GM18873 (cell line): ENCODE results near the gene CMKLR1.

Experiments used
- ATAC-seq: cut with Tn5 transposase; IDR thresholded peaks from one replicate; pipeline ENCODE4 v1.9.1; 2021; ENCODE audit warnings: mild to moderate bottlenecking, moderate library complexity, moderate number of reproducible peaks; ENCODE audit not compliant: unreplicated experiment, low FRiP score

CMKLR1 gene, protein sequence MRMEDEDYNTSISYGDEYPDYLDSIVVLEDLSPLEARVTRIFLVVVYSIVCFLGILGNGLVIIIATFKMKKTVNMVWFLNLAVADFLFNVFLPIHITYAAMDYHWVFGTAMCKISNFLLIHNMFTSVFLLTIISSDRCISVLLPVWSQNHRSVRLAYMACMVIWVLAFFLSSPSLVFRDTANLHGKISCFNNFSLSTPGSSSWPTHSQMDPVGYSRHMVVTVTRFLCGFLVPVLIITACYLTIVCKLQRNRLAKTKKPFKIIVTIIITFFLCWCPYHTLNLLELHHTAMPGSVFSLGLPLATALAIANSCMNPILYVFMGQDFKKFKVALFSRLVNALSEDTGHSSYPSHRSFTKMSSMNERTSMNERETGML

DNA sequence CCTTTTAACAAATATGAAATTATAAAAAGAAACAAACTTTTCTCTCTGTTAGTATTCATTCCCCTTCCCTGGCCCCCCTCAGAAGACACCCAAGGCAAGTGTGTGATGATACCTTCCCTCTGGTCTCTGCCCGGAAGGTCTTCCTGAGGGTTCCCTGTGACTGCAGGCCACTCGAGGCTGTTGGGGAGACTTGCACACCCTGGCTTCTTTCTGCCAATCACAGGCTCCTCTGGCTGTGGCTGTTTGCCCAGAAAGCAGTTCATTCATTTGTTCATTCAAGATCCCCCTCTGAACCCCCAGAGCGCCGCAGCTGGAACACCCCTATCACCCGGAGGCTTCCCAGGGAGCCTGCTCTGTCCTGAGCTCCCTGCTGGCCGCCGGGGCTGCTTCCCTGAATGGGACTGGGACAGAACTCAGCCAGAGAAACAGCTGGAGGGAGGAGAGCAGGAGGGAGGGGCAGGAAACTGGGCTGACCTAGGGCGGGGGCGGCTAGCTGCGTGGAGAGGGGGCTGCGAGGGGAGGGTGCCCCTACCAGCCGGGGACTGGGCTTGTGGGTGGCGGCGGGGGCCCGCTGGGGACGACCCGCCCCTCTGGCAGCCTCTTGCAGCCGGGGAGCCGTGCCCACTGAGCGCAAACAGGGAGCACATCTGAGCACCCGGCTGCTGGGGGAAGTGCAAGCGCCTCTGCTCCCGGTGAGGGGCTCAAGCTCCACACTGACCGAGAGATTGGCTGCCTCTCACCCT, at the start of gene CMKLR1:
CMKLR1 (minus strand) TSS at position 397 of the 743 bp plus-strand sequence. CDS start 45,720 bp downstream, outside the sequence.
- ATAC-seq = no peak

DNA sequence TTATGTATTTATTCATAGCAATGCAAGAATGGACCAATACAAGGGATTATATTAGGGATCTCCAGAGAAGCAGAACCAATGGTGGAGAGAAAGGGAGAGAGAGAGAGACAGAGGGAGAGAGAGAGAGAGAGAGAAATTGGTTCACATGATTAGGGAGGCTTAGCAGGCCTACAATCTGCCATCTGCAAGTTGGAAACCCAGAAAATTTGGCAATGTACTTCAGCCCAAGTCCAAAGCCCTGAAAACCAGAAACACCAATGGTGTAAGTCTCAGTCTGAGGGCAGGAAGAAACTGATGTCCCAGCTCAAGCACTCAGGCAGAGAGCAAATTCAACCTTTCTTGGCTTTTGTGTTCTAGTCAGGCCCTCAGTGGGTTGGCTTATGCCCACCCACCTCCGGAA, 48.7 kb upstream of the CMKLR1 start:
- ATAC-seq = no peak

DNA sequence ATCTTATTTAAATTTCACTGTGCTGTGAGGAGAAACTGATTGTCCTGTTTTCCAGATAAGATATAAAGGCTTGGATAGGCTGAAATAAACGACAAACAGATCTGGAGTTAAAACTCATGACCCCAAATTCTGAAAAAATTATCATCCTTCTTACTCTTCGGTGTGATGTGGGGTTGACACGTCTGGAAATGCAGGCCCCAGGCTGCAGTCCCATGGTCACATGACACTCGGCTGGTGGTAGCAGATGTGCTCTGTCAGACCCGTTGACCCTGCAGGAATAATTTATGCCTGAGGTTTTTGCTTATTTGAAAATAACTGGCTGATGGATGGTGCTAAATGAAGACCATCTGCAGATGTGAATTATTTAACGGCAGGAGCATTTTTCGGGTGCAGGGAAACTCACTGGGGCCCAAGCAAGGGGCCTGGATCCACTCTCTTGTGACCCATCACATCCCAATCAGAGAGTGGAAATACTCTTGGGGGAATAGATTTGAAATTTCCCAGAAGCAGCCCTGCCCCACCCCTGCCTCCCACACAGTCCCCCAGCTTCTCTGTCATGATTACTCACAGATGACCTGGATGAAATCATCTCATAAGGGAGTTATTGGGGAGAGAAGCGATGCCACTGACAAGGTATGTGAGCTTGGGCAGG, 47.7 kb upstream of the CMKLR1 start:
- no peak for ATAC-seq

DNA sequence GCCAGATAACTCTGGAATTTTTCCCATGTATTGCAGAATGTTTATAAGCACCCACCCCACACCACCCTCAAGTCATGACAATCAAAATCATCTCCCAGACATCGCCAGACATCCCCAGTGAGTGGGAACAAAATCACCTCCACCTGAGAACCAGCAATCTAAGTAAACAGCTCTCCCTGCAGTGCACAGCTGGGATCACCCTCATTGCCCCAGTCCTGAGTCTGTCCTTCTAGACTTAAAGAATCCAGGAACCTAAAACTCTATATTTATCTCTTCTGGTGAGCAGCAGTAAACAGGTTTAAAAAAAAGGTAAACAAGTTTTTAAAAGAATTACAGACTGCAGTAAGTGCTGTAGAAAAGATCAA, 43.3 kb upstream of the CMKLR1 start:
- ATAC-seq = no peak

DNA sequence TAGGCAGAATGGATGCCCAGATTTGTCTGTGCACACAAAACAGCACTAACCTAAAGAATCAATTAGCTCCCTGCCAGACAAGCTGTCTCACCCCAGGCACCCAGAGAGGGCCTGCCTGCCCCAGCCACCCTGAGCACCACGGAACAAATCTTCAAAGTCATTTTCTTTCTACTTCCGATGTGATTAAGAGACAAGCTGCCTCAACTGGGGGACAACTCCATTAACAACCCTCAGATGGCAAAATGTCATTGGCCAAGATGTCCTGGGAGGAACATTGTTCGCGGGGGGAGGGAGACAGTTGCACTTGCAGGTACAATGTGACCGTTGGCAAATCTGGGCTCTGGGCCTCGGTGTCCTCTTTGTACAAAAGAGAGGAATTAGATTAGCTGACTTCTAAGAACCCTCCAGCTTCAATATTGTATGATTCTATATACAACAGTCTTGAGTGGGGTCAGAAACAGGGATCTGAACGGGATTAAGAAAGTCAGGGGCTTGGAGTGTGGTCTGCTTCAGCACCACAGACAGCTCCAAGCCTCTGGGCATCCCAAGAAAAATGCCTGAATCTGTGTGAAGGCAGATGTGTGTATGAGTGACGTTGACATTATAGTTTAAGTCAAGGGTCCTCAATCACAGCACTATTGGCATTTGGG, 42.8 kb upstream of the CMKLR1 start:
- no peak for ATAC-seq

DNA sequence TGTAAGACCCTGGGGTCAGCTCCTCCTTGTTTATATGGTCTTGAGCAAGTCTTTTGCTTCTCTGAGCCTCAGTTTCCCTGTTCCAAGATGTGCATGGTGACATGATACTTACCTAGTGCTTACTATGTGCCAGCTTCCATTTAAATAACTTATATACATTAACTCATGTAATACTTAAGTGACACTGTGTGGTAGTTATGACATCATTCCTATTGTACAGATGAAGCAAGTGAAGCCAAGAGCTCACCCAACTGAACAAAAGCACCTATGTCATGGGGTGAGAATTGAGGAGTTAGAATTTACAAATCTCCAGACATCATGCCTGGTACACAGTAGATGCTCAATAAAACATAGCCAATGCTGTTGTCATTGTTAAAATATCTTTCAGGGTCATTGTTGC, 41.3 kb upstream of the CMKLR1 start:
- no peak for ATAC-seq

DNA sequence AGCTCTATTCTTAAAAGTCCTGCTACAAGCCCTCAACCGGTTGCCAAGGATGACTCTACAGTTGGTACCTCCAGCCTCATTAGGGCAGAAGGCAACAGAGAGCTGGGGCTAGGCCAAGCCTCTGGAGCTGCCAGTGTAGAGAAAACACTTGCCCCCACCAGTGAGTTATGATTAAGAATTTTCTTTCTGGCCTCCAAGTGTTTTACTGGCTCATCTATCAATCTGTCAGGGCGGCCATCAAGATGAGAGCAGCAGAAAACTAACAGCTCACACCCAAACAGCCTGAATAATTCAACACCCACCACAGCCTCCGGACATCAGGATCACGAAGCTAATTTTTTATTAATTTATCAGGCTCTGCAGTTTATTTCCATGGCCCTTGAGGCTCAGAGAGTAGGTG, 40.7 kb upstream of the CMKLR1 start:
- ATAC-seq = no peak

DNA sequence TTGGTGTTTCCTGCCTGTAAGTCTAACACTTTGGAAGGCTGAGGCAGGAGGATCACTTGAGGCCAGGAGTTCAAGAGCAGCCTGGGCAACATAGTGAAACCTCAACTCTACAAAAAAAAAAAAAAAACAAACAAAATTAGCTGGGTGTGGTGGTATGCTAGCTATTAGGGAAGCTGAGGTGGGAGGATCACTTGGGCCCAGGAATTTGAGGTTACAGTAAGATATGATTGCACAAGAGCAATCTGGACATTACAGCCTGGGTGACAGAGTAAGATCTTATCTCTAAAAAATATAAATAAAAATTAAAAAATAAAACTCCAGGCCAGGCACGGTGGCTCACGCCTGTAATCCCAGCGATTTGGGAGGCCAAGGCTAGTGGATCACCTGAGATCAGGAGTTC, 39.8 kb upstream of the CMKLR1 start:
- ATAC-seq = no peak

DNA sequence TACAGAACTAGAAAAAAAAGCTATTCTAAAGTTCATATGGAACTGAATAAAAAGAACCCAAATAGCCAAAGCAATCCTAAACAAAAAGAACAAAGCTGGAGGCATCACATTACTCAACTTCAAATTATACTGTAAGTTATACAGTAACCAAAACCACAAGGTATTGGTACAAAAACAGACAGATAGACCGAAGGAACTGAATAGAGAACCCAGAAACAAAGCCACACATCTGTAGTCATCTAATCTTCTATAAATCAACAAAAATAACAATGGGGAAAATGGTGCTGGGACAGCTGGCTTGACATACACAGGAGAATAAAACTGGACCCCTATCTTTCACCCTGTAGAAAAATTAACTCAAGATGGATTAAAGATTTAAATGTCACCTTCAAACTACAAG, 38.1 kb upstream of the CMKLR1 start:
- no peak for ATAC-seq

DNA sequence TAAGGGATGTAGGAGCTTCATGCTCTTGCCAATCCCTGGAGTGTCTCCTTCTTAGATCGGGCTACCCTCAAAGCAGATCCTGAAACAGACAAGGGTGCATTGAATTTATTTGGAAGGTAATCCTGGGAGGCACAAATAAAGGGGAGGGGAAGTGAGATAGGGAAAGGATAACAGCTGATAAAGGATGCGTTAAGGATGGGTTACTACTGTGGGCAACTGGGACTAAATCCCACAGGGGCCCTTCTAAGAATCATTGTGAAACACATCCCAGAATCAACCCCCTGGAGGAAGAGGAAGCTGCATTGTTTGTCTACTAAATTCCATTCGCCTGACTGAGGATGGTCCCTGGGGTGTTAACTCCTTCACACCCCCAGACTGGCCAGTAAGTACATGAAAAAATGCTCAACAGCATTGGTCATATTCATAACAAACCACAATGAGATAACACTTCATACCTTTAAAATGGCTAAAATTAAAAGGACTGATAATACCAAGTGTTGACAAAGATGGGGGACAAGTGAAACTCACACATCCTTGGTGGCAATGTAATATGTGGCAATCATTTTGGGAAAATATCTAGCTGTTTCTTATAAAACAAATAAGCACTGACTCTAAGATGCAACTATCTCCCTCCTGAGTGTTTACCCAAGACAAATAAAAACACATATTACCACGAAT, 37.0 kb upstream of the CMKLR1 start:
- ATAC-seq = no peak

DNA sequence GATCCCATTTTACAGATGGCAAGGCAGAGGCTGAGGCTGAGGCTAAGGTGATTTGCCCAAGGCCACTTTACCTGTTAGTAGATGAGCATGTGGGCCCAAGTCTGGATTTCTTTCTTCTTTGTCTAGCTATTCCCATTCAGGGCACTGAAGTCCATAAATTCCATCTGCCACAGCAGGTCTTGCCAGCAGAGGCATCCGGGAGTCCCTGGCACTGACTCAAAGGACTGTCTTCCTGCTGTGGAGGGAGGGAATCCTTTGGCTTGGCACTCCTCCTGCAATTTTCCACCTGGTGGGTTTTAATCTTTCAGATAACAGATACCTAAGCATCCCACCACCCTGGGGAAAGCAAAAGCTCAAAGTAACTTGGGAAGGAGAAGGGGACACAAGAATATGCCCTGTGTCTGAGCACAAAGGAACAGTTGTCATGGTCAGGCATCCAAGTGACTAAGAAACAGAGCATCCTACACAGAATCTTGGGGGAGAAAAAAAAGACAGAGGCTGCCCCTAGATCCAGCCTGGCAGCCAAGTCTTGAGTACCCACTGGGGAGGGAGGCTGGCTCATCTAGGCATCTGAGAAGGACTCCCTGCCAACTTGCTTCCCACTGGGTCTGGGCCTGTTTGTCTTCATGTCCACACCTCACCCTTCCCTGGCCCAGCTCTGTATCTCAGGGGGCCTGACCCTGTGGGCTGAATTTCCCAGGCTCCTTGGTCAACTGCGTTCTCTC, 35.6 kb upstream of the CMKLR1 start:
- ATAC-seq = no peak

DNA sequence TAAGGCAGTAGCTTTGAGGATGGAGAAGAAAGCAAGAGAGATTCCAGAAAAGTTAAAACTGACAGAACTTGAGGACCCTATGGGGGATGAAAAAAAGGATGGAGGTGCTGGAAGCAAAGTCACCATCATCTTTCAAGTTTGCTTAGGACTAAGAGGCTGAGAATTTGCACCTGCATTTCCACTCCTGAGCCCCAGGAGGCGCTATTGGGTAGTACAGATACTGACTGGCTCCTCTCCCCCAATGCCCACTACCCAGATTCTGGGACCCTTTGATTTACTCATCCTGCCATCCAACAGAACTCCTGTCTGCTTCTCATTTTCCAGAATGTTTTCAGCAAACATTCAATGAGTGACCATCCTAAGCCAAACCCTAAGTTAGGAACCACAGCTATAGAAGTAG, 34.0 kb upstream of the CMKLR1 start:
- no peak for ATAC-seq

DNA sequence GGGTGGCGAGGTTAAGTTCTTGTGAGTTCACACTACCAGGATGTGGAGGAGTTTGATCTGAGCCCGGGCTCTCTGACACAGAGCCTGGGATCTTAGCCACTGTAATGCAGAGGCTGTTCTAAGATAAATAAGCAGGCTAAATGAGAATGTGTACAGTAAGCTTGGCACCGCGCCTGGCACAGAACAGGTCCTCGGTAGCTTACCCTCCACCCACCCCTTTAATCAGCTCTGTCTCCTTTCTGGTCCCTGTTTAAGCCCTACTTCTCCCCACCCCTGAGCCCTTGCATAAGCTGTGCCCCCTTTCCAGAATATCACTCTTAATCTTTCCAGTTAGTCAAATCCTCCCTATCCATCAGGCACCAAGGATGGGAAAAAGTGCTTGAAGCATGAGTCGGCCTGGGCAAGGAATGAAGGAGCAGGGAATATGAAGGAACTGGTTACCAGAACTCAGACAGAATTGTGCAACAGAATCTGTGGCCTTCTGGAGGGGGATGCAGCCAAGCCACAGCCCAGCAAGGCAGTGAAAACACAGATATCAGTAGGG, 32.8 kb upstream of the CMKLR1 start:
- ATAC-seq = no peak

DNA sequence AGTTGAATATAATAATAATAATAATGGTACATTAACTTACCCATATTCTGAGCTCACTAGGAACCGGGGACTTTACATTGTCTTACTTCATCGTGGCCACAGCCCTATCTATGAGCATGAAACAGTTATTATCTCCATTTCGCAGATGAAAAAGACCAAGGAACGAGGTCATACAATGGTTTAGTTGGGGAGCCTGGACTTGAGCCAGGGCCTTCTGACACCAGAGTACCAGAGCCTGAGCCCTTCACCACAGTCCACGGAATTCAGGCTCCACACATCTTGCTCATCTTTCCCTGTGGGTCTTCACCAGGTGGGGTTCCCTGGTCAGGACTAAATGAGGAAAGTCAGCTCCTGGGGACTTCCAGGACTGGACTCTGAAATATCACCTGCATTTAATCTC, 31.3 kb upstream of the CMKLR1 start:
- ATAC-seq = no peak

DNA sequence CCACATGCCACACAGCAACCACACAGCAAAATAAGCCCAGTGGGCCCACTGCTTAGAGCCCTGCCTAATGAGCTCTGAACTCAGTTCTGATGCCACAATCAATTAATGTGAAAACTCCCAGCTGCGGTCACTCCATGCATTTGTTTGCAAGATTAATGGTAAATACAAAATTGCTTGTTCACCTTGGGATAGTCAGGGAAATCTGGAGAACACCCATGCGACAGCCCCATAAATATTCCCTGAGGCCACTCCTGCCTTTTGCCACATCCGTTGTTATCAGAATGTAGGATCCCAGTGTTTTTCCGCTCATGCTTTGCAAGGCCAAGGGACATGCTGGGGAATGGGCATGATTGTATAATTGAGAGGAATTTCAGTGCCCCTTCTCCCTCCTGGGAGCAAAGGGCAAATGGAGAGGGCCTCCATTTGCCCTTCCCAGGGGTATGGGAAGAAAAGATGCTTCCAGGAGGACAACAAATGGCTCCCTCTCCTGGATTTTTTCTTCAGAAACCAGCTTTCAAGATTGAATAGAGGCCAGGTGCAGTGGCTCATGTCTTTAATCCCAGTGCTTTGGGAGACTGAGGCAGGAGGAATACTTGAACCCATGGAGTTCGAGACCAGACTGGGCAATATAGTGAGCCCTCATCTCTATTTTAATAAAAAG, 30.8 kb upstream of the CMKLR1 start:
- ATAC-seq = no peak

DNA sequence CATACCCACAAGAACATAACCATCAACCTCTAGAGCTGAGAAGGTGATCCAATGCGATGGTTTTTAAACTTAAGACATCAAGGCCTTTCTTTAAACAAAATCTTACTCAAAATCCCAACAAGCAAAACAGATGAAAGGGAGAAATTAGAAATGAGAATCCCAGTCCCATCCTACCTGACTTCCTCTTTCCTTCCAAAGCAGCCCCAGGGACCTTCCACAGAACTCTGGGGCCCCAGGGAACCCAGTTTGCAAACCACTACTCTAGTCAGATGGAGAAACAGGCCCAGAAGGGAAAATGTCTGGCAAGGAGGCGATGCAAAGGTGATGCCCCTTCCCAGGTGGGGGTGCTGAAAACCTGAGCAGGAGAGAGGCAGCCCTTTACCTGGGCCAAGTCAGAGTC, 29.0 kb upstream of the CMKLR1 start:
- ATAC-seq = no peak

DNA sequence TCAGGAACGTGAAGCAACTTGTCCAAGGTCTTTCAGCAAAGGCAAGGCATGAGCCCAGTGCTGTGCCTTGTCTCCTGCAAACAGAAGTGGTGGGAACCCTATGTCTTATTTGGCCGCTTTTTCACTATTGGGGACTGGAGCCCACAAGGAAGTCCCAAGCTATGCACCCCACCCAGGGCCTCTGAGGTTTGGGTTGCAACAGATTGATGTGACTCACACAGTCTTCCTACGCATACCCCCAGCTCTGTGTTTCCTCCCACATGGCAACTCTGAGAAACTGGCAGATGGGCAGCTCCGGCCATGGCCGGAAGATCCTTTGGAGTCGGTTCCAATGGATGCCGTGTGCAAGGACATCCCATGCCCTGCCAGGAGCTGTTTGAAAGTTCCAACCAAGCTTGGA, 28.3 kb upstream of the CMKLR1 start:
- no peak for ATAC-seq

DNA sequence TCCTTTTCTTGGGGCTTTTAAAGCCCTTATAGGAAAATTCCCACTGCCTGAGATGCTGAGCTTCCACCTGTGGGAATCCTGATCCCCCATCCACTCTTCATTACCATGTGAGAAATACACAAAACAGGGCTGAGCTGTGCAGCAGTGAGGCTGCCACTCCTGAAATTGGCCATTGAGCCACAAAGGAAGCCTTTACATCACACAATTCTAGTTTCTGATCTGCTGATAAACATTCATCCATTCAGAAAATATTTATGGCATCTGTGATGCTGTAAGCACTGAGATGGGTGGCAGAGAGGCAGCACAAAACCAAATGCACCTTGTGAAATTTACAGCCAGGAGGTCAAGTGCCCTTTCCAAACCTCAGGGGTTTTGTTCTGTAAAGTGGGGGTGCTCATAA, 26.2 kb upstream of the CMKLR1 start:
- no peak for ATAC-seq

DNA sequence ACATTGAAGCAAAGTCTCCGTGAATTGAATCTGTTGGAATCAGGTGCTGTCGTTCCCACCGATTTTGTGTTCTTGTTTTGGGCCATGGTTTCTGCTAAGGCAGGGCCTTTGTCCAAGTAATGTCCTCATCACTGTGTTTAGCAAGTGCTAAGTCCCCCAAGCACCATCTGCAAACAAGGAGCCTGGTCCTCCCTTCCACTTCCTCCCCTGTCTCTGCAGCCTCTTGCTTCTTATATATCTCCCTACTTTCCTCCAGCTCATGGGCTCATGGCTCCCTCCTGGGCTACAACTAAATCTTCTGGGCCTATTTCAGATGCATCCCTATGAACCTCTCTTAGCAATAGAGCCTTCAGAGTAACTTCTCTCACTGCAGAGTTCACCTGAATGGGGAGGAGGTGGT, 25.8 kb upstream of the CMKLR1 start:
- ATAC-seq = no peak
